Endothelial cell of umbilical vein (primary cell): Measurements from ENCODE around the gene KIF2C. TPM values are rescaled to one million over a fixed set of nuclear protein-coding genes. Genes with fewer than 3 reads are reported as not detected.

Experiments
- BruUV-seq: library from RNA; stranded (reverse); fragments of 400-500 nt; replicated peaks from 2 replicates; lab custom pipeline; 2021; lab: Mats Ljungman, UMichigan
- CTCF ChIA-PET: fragments of 300-600, 350-600 bp; sonication (Branson Sonifier 250); formaldehyde crosslinking; loops from one replicate; lab custom pipeline; 2021; ENCODE audit warnings: antibody characterized with exemption, inconsistent platforms; lab: Charles Lee
- POLR2A ChIA-PET: fragments of 300-600, 350-600 bp; sonication (Branson Sonifier 250); formaldehyde crosslinking; loops from one replicate; lab custom pipeline; 2021; ENCODE audit warnings: antibody characterized with exemption, inconsistent platforms; lab: Charles Lee
- DNase-seq: peaks from one replicate; pipeline ENCODE4 v3.0.0-alpha.2; 2011; ENCODE audit warnings: low read depth, low spot score
- FAIRE-seq: peaks from 2 replicates; lab custom pipeline; 2011; peaks lifted over from hg19 to GRCh38; lab: Jason Lieb, UNC
- H2AFZ ChIP-seq: 2 replicates; pipeline ENCODE4 v1.6.0; 2012; ENCODE audit warnings: low read depth, low read length, control low read depth, inconsistent platforms
- H3K27ac ChIP-seq: 2 replicates; pipeline ENCODE4 v1.5.1; 2011; ENCODE audit warnings: low read depth, mild to moderate bottlenecking, control low read depth, low read length, moderate library complexity; ENCODE audit not compliant: insufficient read depth
- H3K27me3 ChIP-seq, 2 experiments: 2 replicates each; pipeline versions ENCODE4 v1.6.0 to v1.6.1; 2011; ENCODE audit warnings: low read length in 2 of 2, mixed read lengths in 1 of 2; ENCODE audit not compliant: control insufficient read depth in 2 of 2, insufficient read depth in 2 of 2
- H3K36me3 ChIP-seq, 2 experiments: 2 replicates in 1 of 2; 3 replicates in 1 of 2; pipeline ENCODE4 v1.5.1; 2011; ENCODE audit warnings: low read length in 2 of 2, mild to moderate bottlenecking in 1 of 2, moderate library complexity in 1 of 2; ENCODE audit not compliant: control insufficient read depth in 2 of 2, insufficient read depth in 2 of 2; ENCODE audit errors: extremely low read depth in 1 of 2
- H3K4me1 ChIP-seq: 3 replicates; pipeline ENCODE4 v1.5.1; 2011; ENCODE audit warnings: mild to moderate bottlenecking, low read length; ENCODE audit not compliant: control insufficient read depth, insufficient read depth; ENCODE audit errors: extremely low read depth
- H3K4me2 ChIP-seq: 2 replicates; pipeline ENCODE4 v1.6.1; 2011; ENCODE audit warnings: low read length, control low read depth, mixed read lengths; ENCODE audit not compliant: insufficient read depth
- H3K4me3 ChIP-seq, 3 experiments: fragments of 200-600 bp in 1 of 3; sonication (generic), shearing (Covaris generic) in 1 of 3; replicated peaks in 1 of 3; 2 replicates each; pipeline ENCODE4 v1.5.1; 2011 to 2016; ENCODE audit warnings: control low read depth in 3 of 3, low read length in 3 of 3, mild to moderate bottlenecking in 2 of 3, inconsistent platforms in 1 of 3, low read depth in 1 of 3, moderate library complexity in 1 of 3; ENCODE audit not compliant: insufficient read depth in 1 of 3
- H3K79me2 ChIP-seq: 2 replicates; pipeline ENCODE4 v1.6.0; 2012; ENCODE audit warnings: low read length, inconsistent platforms; ENCODE audit not compliant: control insufficient read depth, insufficient read depth
- H3K9ac ChIP-seq: replicated peaks from 2 replicates; pipeline ENCODE3; 2011; ENCODE audit warnings: low read length, control low read depth; ENCODE audit not compliant: insufficient read depth; ENCODE audit errors: extremely low read depth
- H3K9me1 ChIP-seq: replicated peaks from 3 replicates; pipeline ENCODE4 v1.6.0; 2011; ENCODE audit warnings: mild to moderate bottlenecking, low read length; ENCODE audit not compliant: control insufficient read depth, insufficient read depth; ENCODE audit errors: extremely low read depth
- H3K9me3 ChIP-seq: replicated peaks from 2 replicates; pipeline ENCODE4 v1.5.1; 2012; ENCODE audit warnings: low read length, inconsistent platforms; ENCODE audit not compliant: control insufficient read depth, insufficient read depth
- H4K20me1 ChIP-seq: replicated peaks from 2 replicates; pipeline ENCODE3; 2011; ENCODE audit warnings: mild to moderate bottlenecking, low read length; ENCODE audit not compliant: control insufficient read depth, insufficient read depth; ENCODE audit errors: extremely low read depth
- CTCF ChIP-seq, 2 donors: IDR thresholded peaks; 1 replicate in 1 of 2; 2 replicates in 1 of 2; pipeline ENCODE4 v1.5.1; 2011; ENCODE audit warnings: low read length in 2 of 2, mild to moderate bottlenecking in 2 of 2, moderate library complexity in 2 of 2, control low read depth in 1 of 2, inconsistent platforms in 1 of 2, low read depth in 1 of 2; ENCODE audit not compliant: insufficient read depth in 1 of 2; ENCODE audit errors: extremely low read depth in 1 of 2
- EZH2 ChIP-seq: IDR thresholded peaks from 2 replicates; pipeline ENCODE4 v1.6.1; 2012; ENCODE audit warnings: borderline replicate concordance, low read depth, mild to moderate bottlenecking, moderate library complexity, low read length, inconsistent platforms; ENCODE audit not compliant: severe bottlenecking
- FOS ChIP-seq: IDR thresholded peaks from 2 replicates; pipeline ENCODE4 v1.6.1; 2011; ENCODE audit warnings: mild to moderate bottlenecking, low read length, moderate library complexity, borderline replicate concordance; ENCODE audit not compliant: insufficient read depth
- GATA2 ChIP-seq: IDR thresholded peaks from 2 replicates; pipeline ENCODE4 v1.7.0; 2011; ENCODE audit warnings: low read depth, mild to moderate bottlenecking, moderate library complexity, mixed read lengths, low read length; ENCODE audit not compliant: insufficient read length, insufficient read depth
- JUN ChIP-seq: IDR thresholded peaks from 2 replicates; pipeline ENCODE4 v1.6.1; 2011; ENCODE audit warnings: borderline replicate concordance, low read depth; ENCODE audit not compliant: insufficient read length, insufficient read depth
- MAX ChIP-seq: IDR thresholded peaks from 2 replicates; pipeline ENCODE4 v1.6.1; 2011; ENCODE audit not compliant: insufficient read depth, insufficient read length
- MYC ChIP-seq: IDR thresholded peaks from one replicate; pipeline ENCODE4 v1.6.1; 2011; ENCODE audit warnings: mild to moderate bottlenecking, low read depth, low read length
- POLR2A ChIP-seq: IDR thresholded peaks from 2 replicates; pipeline ENCODE4 v1.6.1; 2012; ENCODE audit warnings: low read depth, mild to moderate bottlenecking, control low read depth, low read length
- POLR2AphosphoS5 ChIP-seq: IDR thresholded peaks from 2 replicates; pipeline ENCODE4 v1.6.1; 2012; ENCODE audit warnings: low read depth, mild to moderate bottlenecking, control low read depth, low read length, moderate library complexity; ENCODE audit not compliant: insufficient read depth
- dilution Hi-C: fragments of 300-500 bp; cut with MboI; formaldehyde crosslinking; loops from one replicate; pipeline ENCODE4 v1.15.0; 2019; ENCODE audit warnings: low sequenced_read_pairs; ENCODE audit not compliant: extremely low pct_ligation_motif_present
- intact Hi-C: fragments of 100-400 bp; cut with micrococcal nuclease; formaldehyde crosslinking; loops from one replicate; pipeline ENCODE4 v1.10.0; 2022
- polyA plus RNA-seq, 4 experiments: library from polyadenylated mRNA; depleted of rRNA in 3 of 4; stranded (reverse) in 3 of 4; unstranded in 1 of 4; fragments of >200 nt; gene quantifications; 2 replicates each; pipeline versions ENCODE4 v1.2.1 to v1.2.3, GENCODE V29; 2011 to 2012; ENCODE audit warnings: missing spikeins in 1 of 4
- total RNA-seq: library from RNA; stranded (reverse); gene quantifications from 2 replicates; pipeline ENCODE4 v1.2.3, GENCODE V29; 2021

The KIF2C gene
- total and polyA plus RNA-seq, 2 donors (not counting 3 experiments of a cell fraction or from before 2014, with no cell fraction given) = 27.1 to 53.7 TPM

GRCh38 chr1:44808063-44808937 lies 68.7 kb downstream of the KIF2C start, which contains the start of gene BTBD19:
Gene BTBD19 (plus strand): TSS chr1:44808523. CDS start chr1:44808821, 298 bp downstream.
- H3K79me2 ChIP-seq = peaks cover 45% of the 10 kb centered on the region
- peak within 1 kb of the TSS in 2 of 3 experiments; percentile 50 to 60 for H3K4me3 ChIP-seq
- H3K27ac ChIP-seq = peak within 1 kb of the TSS; percentile 100
- no peak within 1 kb of the TSS for H2AFZ ChIP-seq
- ChIA-PET CTCF (interaction anchor here (0.7 to 3.0 kb wide), 11 partner anchors 9 to 206 kb away, joined by 3 to 50 read pairs (median 6); partner anchors contain the start of genes BEST4, HECTD3, PLK3 and RNU5D-1), POLR2A (interaction anchor here (0.6 to 4.3 kb wide), 7 partner anchors 8 to 202 kb away, joined by 3 to 97 read pairs (median 8); partner anchors contain the start of genes PLK3 and RPS8)
- no TSS peak for BruUV-seq
- FAIRE-seq (no peak), DNase-seq (peak; percentile 88)
- intact Hi-C loops = loop anchor here (10.0 kb wide), 1 partner anchor 877 kb away; the partner anchor contains the start of genes GPBP1L1 and TMEM69
- H3K4me1 ChIP-seq = peaks cover 70% of the 10 kb centered on the region
- H4K20me1 ChIP-seq = no peaks in the 10 kb centered on the region
- peaks cover 3 to 28% of the 10 kb centered on the region in 2 experiments for H3K36me3 ChIP-seq
- dilution Hi-C loops = no loop called here
- no peaks in the 10 kb centered on the region for H3K9me1 ChIP-seq
- no peak for TF ChIP-seq JUN
- no peak for TF ChIP-seq MYC
- peak; percentile 70 for TF ChIP-seq POLR2A
- TF ChIP-seq CTCF (IDR thresholded peaks at IDR 0.05; ENCODE audit: extremely low read depth in 1 of 2, insufficient read depth in 1 of 2, low read depth in 1 of 2, low read length in 2 of 2) = no peak
- TF ChIP-seq MAX = no peak
- TF ChIP-seq POLR2AphosphoS5 = peak; percentile 45
- no peak for TF ChIP-seq EZH2
- no peak for TF ChIP-seq GATA2
- TF ChIP-seq FOS = no peak
- H3K9me3 ChIP-seq = no peaks in the 10 kb centered on the region
- H3K4me2 ChIP-seq = peak within 1 kb of the TSS; percentile 71
- peak within 1 kb of the TSS; percentile 99 for H3K9ac ChIP-seq
- H3K27me3 ChIP-seq = no peaks in the 10 kb centered on the region
